ENCODE data around the gene MTRR.

DNA sequence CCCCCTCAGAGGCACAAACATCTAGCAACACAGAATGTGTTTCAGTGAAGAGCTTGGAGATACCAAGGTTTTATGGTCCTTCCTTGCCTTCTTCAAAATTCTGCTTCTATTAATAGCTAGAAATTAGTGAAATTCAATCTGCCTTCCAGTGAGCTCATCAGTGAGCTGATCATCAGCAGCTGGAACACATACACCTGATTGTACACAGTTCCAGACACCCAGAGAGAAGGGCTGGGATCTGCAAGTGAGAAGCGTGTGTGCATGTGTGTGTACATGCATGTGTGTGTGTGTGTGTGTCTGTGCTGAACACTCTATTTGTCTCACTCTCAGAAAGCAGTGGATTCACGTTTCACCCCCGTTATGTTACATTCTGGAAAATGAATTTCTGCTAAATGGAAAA, 46.5 kb upstream of the MTRR start:
- TF ChIP-seq EZH2phosphoT487 (IDR thresholded peaks at IDR 0.05; ENCODE audit: borderline replicate concordance, low read depth, low read length) = no peak
- TF ChIP-seq, protein P1, sequence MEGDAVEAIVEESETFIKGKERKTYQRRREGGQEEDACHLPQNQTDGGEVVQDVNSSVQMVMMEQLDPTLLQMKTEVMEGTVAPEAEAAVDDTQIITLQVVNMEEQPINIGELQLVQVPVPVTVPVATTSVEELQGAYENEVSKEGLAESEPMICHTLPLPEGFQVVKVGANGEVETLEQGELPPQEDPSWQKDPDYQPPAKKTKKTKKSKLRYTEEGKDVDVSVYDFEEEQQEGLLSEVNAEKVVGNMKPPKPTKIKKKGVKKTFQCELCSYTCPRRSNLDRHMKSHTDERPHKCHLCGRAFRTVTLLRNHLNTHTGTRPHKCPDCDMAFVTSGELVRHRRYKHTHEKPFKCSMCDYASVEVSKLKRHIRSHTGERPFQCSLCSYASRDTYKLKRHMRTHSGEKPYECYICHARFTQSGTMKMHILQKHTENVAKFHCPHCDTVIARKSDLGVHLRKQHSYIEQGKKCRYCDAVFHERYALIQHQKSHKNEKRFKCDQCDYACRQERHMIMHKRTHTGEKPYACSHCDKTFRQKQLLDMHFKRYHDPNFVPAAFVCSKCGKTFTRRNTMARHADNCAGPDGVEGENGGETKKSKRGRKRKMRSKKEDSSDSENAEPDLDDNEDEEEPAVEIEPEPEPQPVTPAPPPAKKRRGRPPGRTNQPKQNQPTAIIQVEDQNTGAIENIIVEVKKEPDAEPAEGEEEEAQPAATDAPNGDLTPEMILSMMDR (conservative IDR thresholded peaks at IDR 0.05; ENCODE audit: low read length) = no peak
